PC-3 (cell line): ENCODE measurements around the gene INTS1. TPM values are rescaled to one million over a fixed set of nuclear protein-coding genes. Genes with fewer than 3 reads are reported as not detected.

Experiments used
- ATAC-seq: fragments of 200-7000 bp; cut with Tn5 transposase; 2 replicates; pipeline ENCODE4 v1.9.1; 2020; ENCODE audit warnings: mild to moderate bottlenecking, moderate library complexity
- BruUV-seq: library from RNA; stranded (reverse); fragments of 400-500 nt; replicated peaks from 2 replicates; lab custom pipeline; 2021; lab: Mats Ljungman, UMichigan
- CTCF ChIA-PET: fragments of 300-600 bp; sonication (Branson Sonifier 250); formaldehyde crosslinking; loops from one replicate; lab custom pipeline; 2022; ENCODE audit warnings: antibody characterized with exemption; lab: Charles Lee
- POLR2A ChIA-PET: fragments of 300-600 bp; sonication (Branson Sonifier 250); formaldehyde crosslinking; loops from one replicate; lab custom pipeline; 2022; ENCODE audit warnings: antibody characterized with exemption; ENCODE audit not compliant: unreplicated experiment; lab: Charles Lee
- DNase-seq: peaks from one replicate; pipeline ENCODE4 v3.0.0-alpha.2; 2015
- H2AFZ ChIP-seq: fragments of 300-600 bp; sonication (generic); 2 replicates; pipeline ENCODE4 v1.6.0; 2016; ENCODE audit warnings: antibody characterized with exemption, low read length
- H3F3A ChIP-seq: fragments of 300-600 bp; sonication (generic); one replicate; pipeline ENCODE4 v1.6.0; 2017; ENCODE audit warnings: antibody characterized with exemption, low read length, control low read depth, mild to moderate bottlenecking; ENCODE audit not compliant: unreplicated experiment
- H3K27ac ChIP-seq: fragments of 300-600 bp; sonication (generic); 2 replicates; pipeline ENCODE4 v1.5.1; 2016; ENCODE audit warnings: mild to moderate bottlenecking, low read length
- H3K27me3 ChIP-seq: fragments of 300-600 bp; sonication (generic); 2 replicates; pipeline ENCODE4 v1.6.1; 2016; ENCODE audit warnings: low read length, mixed read lengths
- H3K36me3 ChIP-seq: fragments of 300-600 bp; sonication (generic); 2 replicates; pipeline ENCODE4 v1.6.1; 2016; ENCODE audit warnings: low read depth, mixed run types, low read length, mixed read lengths
- H3K4me1 ChIP-seq: fragments of 300-600 bp; sonication (generic); 2 replicates; pipeline ENCODE4 v1.5.1; 2016; ENCODE audit warnings: low read length; ENCODE audit not compliant: insufficient read depth
- H3K4me2 ChIP-seq: fragments of 300-600 bp; sonication (generic); 2 replicates; pipeline ENCODE4 v1.6.0; 2016; ENCODE audit warnings: low read length
- H3K4me3 ChIP-seq: fragments of 300-600 bp; sonication (generic); 2 replicates; pipeline ENCODE4 v1.5.1; 2016; ENCODE audit warnings: mild to moderate bottlenecking, low read length, mixed read lengths
- H3K79me2 ChIP-seq: fragments of 300-600 bp; sonication (generic); 2 replicates; pipeline ENCODE4 v1.6.1; 2017; ENCODE audit warnings: low read length, mixed read lengths
- H3K9ac ChIP-seq: fragments of 300-600 bp; sonication (generic); 2 replicates; pipeline ENCODE4 v1.6.0; 2016; ENCODE audit warnings: mild to moderate bottlenecking, low read length
- H3K9me2 ChIP-seq: fragments of 300-600 bp; sonication (generic); replicated peaks from 2 replicates; pipeline ENCODE4 v1.6.1; 2016; ENCODE audit warnings: mixed run types, low read length, mixed read lengths
- H3K9me3 ChIP-seq: fragments of 300-600 bp; sonication (generic); 2 replicates; pipeline ENCODE4 v1.6.1; 2016; ENCODE audit warnings: low read length, mixed read lengths
- H4K20me1 ChIP-seq: fragments of 300-600 bp; sonication (generic); 2 replicates; pipeline ENCODE4 v1.6.1; 2016; ENCODE audit warnings: low read length, mixed read lengths
- EZH2 ChIP-seq: fragments of 300-600 bp; sonication (generic); IDR thresholded peaks from one replicate; pipeline ENCODE4 v1.6.1; 2017; ENCODE audit warnings: antibody characterized with exemption, mild to moderate bottlenecking, low read length; ENCODE audit not compliant: unreplicated experiment
- EZH2phosphoT487 ChIP-seq: fragments of 300-600 bp; sonication (generic); IDR thresholded peaks from 2 replicates; pipeline ENCODE4 v1.6.1; 2018; ENCODE audit warnings: mild to moderate bottlenecking, antibody characterized with exemption, low read length, borderline replicate concordance
- intact Hi-C: fragments of 100-400 bp; cut with micrococcal nuclease; formaldehyde crosslinking; loops from 2 replicates; pipeline ENCODE4 v1.9.0; 2023
- total RNA-seq: library from RNA; depleted of rRNA; stranded (reverse); fragments of >200 nt; gene quantifications from 2 replicates; pipeline ENCODE4 v1.2.3, GENCODE V29; 2014
- TF ChIP-seq, protein P1 (sequence below): fragments of 300-600 bp; sonication (generic); conservative IDR thresholded peaks from 2 replicates; pipeline ENCODE4 v1.5.1; 2017; ENCODE audit warnings: antibody characterized with exemption, low read depth, mild to moderate bottlenecking, low read length

INTS1 gene
- total RNA-seq, 1 experiment from 2014 or later = 62.9 TPM

DNA sequence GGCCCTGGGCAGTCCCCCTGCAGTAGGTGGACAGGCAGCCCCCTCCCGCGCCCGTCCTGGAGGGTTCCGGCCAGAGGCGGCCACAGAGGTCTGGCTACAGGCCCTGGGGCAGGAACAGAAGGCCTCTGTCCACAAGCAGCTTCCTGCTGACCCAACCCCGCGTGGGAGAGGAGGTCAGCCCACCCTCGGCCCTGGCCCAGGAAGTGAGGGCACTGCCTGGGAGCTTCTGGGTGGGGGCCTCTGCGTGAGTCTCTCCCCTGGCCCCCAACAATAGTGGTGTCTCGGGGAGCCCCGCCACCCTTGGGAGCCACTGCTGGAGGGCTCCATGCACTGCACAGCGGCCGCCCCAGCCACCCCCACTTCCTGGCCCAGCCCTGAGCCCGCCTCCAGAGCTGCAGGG lies 49.6 kb downstream of the INTS1 start:
- TF ChIP-seq EZH2phosphoT487 (no peak), EZH2 (no peak)
- TF ChIP-seq, protein P1, sequence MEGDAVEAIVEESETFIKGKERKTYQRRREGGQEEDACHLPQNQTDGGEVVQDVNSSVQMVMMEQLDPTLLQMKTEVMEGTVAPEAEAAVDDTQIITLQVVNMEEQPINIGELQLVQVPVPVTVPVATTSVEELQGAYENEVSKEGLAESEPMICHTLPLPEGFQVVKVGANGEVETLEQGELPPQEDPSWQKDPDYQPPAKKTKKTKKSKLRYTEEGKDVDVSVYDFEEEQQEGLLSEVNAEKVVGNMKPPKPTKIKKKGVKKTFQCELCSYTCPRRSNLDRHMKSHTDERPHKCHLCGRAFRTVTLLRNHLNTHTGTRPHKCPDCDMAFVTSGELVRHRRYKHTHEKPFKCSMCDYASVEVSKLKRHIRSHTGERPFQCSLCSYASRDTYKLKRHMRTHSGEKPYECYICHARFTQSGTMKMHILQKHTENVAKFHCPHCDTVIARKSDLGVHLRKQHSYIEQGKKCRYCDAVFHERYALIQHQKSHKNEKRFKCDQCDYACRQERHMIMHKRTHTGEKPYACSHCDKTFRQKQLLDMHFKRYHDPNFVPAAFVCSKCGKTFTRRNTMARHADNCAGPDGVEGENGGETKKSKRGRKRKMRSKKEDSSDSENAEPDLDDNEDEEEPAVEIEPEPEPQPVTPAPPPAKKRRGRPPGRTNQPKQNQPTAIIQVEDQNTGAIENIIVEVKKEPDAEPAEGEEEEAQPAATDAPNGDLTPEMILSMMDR = no peak
- Histone ChIP-seq H3K9me3 (no peaks in the 10 kb centered on the region), H2AFZ (no peak overlapping the region), H3K9ac (no peak overlapping the region), H3K27ac (no peak overlapping the region), H3K36me3 (no peaks in the 10 kb centered on the region), H3K27me3 (no peaks in the 10 kb centered on the region), H3K4me3 (no peak overlapping the region; the same call in 1 of the 2 replicates), H3F3A (no peaks in the 10 kb centered on the region), H3K79me2 (peaks cover 80% of the 10 kb centered on the region), H4K20me1 (peaks cover 43% of the 10 kb centered on the region), H3K4me1 (peaks cover 31% of the 10 kb centered on the region), H3K9me2 (no peaks in the 10 kb centered on the region), H3K4me2 (peak overlapping the region; percentile 68)
- ATAC-seq (no peak), DNase-seq (no peak)
- ChIA-PET POLR2A (interaction anchor here (0.7 kb wide), 1 partner anchor 22 kb away, joined by 4 read pairs; no protein-coding TSS in a partner anchor), CTCF (no interaction called here)
- BruUV-seq = no TSS peak
- intact Hi-C loops = no loop called here

DNA sequence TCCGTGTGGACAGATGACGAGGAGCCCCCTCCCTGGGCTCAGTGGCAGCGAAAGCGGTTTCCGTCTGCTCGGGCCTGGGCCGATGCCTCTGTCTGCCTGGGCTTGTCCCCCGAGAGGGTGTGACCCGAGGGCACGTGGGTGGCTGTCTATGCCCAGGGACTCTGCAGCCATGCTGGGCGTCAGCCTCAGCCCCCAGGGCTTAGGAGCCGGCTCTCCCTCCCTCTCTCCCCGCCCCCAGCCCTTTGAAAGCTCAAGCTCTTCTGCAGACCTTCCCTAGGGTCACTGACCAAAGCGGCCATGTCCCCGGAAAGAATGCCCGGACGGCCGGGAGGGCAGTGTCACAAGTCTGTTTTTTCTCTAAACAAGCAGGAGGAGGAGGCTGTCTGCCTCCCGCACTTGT lies 52.0 kb downstream of the INTS1 start:
- POLR2A ChIA-PET = no interaction called here
- Histone ChIP-seq H3K36me3 (no peaks in the 10 kb centered on the region), H3K9me3 (no peaks in the 10 kb centered on the region), H3K4me1 (peaks cover 22% of the 10 kb centered on the region), H3K4me3 (no peak overlapping the region), H3K9me2 (no peaks in the 10 kb centered on the region), H3K9ac (no peak overlapping the region), H3K27ac (no peak overlapping the region), H3K27me3 (no peaks in the 10 kb centered on the region), H2AFZ (no peak overlapping the region), H4K20me1 (peaks cover 28% of the 10 kb centered on the region; the same call in 1 of the 2 replicates), H3K4me2 (no peak overlapping the region), H3K79me2 (peaks cover 61% of the 10 kb centered on the region), H3F3A (no peaks in the 10 kb centered on the region)
- no TSS peak for BruUV-seq
- no peak for TF ChIP-seq EZH2
- TF ChIP-seq, protein P1 = no peak
- no peak for TF ChIP-seq EZH2phosphoT487
- intact Hi-C loops = no loop called here
- ATAC-seq (no peak), DNase-seq (no peak)
- CTCF ChIA-PET = interaction anchor here (0.6 kb wide), 1 partner anchor 228 kb away, joined by 3 read pairs; no protein-coding TSS in a partner anchor

DNA sequence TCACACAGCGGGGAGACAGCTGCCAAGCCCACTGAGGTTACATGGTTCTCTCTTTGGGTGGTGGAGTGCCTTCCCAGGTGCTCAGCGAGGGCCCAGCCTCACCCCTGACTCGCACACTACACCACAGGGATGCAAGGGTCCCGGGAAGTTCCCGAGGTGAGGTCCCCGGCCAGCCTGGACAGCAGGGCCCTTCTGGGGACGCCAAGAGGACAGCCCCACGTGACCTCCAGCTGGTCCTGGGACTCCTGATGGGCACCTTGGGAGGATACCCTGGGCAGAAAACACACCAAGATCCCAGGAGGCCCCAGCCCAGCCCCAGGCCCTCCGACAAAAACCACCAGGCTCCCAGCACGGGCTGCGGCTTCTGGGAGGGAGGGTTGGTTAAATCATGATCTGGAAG lies 53.2 kb downstream of the INTS1 start:
- H3K9me2 ChIP-seq = no peaks in the 10 kb centered on the region
- CTCF ChIA-PET = no interaction called here
- peaks cover 50% of the 10 kb centered on the region for H3K79me2 ChIP-seq
- H3K36me3 ChIP-seq = no peaks in the 10 kb centered on the region
- no peaks in the 10 kb centered on the region for H3F3A ChIP-seq
- H3K27ac ChIP-seq = no peak overlapping the region
- no peaks in the 10 kb centered on the region for H3K27me3 ChIP-seq
- no peak overlapping the region for H2AFZ ChIP-seq
- ATAC-seq (no peak), DNase-seq (no peak)
- H3K4me1 ChIP-seq = peaks cover 14% of the 10 kb centered on the region
- no peak for TF ChIP-seq EZH2
- TF ChIP-seq EZH2phosphoT487 = no peak
- TF ChIP-seq, protein P1 = no peak
- POLR2A ChIA-PET = no interaction called here
- BruUV-seq = no TSS peak
- no peaks in the 10 kb centered on the region for H3K9me3 ChIP-seq
- no peak overlapping the region for H3K4me3 ChIP-seq
- H3K4me2 ChIP-seq = no peak overlapping the region
- H3K9ac ChIP-seq = no peak overlapping the region
- intact Hi-C loops = no loop called here
- peaks cover 22% of the 10 kb centered on the region; the same call in 1 of the 2 replicates for H4K20me1 ChIP-seq
